NT2/D1 (cell line): ENCODE data around the gene IFNA2.

Source experiments
- SUZ12 ChIP-seq: IDR thresholded peaks from 2 replicates; pipeline ENCODE4 v1.6.1; 2011; ENCODE audit not compliant: insufficient read length, insufficient read depth; ENCODE audit errors: extremely low read depth
- YY1 ChIP-seq: IDR thresholded peaks from 2 replicates; pipeline ENCODE4 v1.6.1; 2011; ENCODE audit not compliant: insufficient read length, insufficient read depth
- ZNF274 ChIP-seq: IDR thresholded peaks from 2 replicates; pipeline ENCODE4 v1.6.1; 2011; ENCODE audit warnings: mild to moderate bottlenecking, low read depth, low read length

DNA sequence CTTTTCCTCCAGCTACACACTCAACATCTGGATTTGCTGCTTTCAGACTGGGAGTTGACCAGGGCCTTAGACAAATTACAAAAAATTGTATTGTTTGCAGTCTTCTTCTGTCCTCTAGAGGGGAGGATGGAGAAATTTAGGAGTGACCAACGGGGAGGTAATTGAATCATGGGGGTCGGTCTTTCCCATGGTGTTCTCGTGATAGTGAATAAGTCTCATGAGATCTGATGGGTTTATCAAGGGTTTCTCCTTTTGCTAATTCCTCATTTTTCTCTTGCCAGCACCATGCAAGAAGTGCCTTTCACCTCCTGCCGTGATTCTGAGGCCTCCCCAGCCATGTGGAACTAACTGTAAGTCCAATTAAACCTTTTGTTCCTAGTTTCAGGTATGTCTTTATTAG, 28.0 kb upstream of the IFNA2 start:
- TF ChIP-seq ZNF274 (no peak), YY1 (no peak), SUZ12 (no peak)
